Small intestine (tissue), 7 donors: Measurements from ENCODE around the gene AGRN. TPM values are rescaled to one million over a fixed set of nuclear protein-coding genes. Genes with fewer than 3 reads are reported as not detected.
"Not testable (repeated sequence)": the region's sequence is repeated elsewhere in the genome, so short reads cannot be mapped to it uniquely, and the experiment has no call there.

ENCODE experiments used
- DNase-seq, 2 donors: peaks; one replicate each; pipeline versions ENCODE4 v3.0.0 to v3.0.0-alpha.2; 2013
- FAIRE-seq: peaks from 2 replicates; lab custom pipeline; 2012; peaks lifted over from hg19 to GRCh38; lab: Jason Lieb, UNC
- H3K27ac ChIP-seq, 3 donors: one replicate each; pipeline ENCODE4 v1.5.1; 2013; ENCODE audit warnings: low read length in 2 of 3, mild to moderate bottlenecking in 2 of 3, control low read depth in 1 of 3, inconsistent platforms in 1 of 3, low read depth in 1 of 3, moderate library complexity in 1 of 3
- H3K27me3 ChIP-seq, 3 donors: one replicate each; pipeline ENCODE4 v1.6.1; 2013; ENCODE audit warnings: low read length in 3 of 3, inconsistent platforms in 1 of 3; ENCODE audit not compliant: control insufficient read depth in 3 of 3, insufficient read depth in 3 of 3
- H3K36me3 ChIP-seq, 3 donors: one replicate each; pipeline ENCODE4 v1.6.1; 2013; ENCODE audit warnings: low read length in 3 of 3, inconsistent platforms in 1 of 3, low read depth in 1 of 3, mild to moderate bottlenecking in 1 of 3, moderate library complexity in 1 of 3; ENCODE audit not compliant: control insufficient read depth in 3 of 3, insufficient read depth in 2 of 3
- H3K4me1 ChIP-seq, 3 donors: one replicate each; pipeline ENCODE4 v1.6.1; 2013; ENCODE audit warnings: low read length in 2 of 3, inconsistent platforms in 1 of 3, low read depth in 1 of 3, mild to moderate bottlenecking in 1 of 3, moderate library complexity in 1 of 3; ENCODE audit not compliant: control insufficient read depth in 3 of 3, insufficient read depth in 2 of 3
- H3K4me3 ChIP-seq, 3 donors: one replicate each; pipeline ENCODE4 v1.5.1; 2013; ENCODE audit warnings: low read length in 3 of 3, control low read depth in 1 of 3, inconsistent platforms in 1 of 3, low read depth in 1 of 3, mild to moderate bottlenecking in 1 of 3, moderate library complexity in 1 of 3
- H3K9me3 ChIP-seq, 2 donors: one replicate each; pipeline ENCODE4 v1.6.1; 2013; ENCODE audit warnings: low read depth in 1 of 2, low read length in 1 of 2; ENCODE audit not compliant: control insufficient read depth in 2 of 2, insufficient read depth in 1 of 2
- WGBS, 3 donors: extraction: QIAGEN DNeasy Blood & Tissue Kit; methylation state at CpG; one replicate each; pipeline ENCODE4 v1.1.7; 2013; 5-methylcytosine and 5-hydroxymethylcytosine counted together
- polyA plus RNA-seq, 4 donors: library from polyadenylated mRNA; stranded (reverse) in 3 of 4; unstranded in 1 of 4; fragments of 200-250 nt in 3 of 4; fragments of 120-200 nt in 1 of 4; gene quantifications; one replicate each; pipeline versions ENCODE4 v1.2.1 to v1.2.3, GENCODE V29; 2013
- donor health status: healthy with polysubstance abuse.
- donor health status: control.
- donor health status: control.
- donor health status: Bipolar disorder and iron deficiency.
- donor health status: healthy.

Gene AGRN
- polyA plus RNA-seq, 4 donors, result 13.2 to 104 (median 19.9) TPM

DNA sequence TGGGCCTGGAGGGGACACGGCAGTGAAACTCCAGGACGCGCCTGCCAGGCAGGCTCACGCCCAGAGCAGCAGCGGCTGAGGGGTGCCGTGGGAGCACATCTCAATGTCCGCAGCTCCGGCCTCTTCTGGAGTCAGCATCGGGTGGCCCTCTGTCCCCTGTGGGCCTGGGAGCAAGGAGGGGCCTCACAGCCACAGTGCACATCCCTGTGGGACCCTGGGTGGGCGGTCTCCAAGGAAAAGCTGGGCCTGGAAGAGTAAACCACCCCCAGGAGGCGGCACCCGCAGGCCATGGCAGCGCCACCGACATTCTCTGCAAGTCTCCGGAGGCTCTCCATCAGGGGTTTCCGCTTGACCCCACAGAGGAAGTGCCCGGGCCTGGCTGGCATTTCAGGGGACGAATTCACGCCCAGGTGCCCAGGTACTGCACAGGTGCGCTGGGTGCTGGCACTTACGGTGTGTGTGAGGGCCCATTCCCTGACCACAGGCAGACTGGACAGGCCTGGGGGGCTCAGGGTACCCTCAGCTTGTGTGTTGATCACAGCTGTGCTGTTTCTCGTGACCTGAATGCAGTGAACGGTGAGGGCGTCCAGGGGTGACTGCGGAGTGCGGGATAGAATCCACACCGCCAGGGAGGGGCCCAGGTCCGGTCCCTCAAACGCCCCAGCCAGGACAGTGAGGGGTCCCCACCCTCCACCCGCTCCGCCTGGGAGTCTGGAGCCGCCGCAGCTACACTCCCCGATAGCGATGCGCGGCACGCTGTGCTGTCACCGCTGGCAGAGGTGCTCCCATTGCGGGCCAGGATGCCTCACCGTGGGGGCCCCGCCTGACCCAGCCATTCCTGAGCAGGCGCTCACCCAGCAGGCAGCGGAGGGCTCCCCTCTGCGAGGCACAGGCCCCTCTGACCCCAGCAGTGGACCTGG lies 70.8 kb downstream of the AGRN start:
- no peaks in the 10 kb centered on the region for H3K27me3 ChIP-seq
- FAIRE-seq (no peak), DNase-seq (no peak)

GRCh38 chr1:1091344-1092148 lies 71.6 kb downstream of the AGRN start:
- no peaks in the 10 kb centered on the region for H3K9me3 ChIP-seq
- H3K4me3 ChIP-seq, result no peak overlapping the region
- H3K36me3 ChIP-seq, result peaks cover 0 to 24% (median 0%) of the 10 kb centered on the region in 3 donors
- FAIRE-seq (no peak), DNase-seq (no peak)
- no peaks in the 10 kb centered on the region for H3K4me1 ChIP-seq
- WGBS, 3 donors, result 95 to 99% (median 96%) methylated on average over 27 to 28 of the region's 28 CpGs
- no peaks in the 10 kb centered on the region for H3K27me3 ChIP-seq
- no peak overlapping the region for H3K27ac ChIP-seq

More for the DNA sequence above, 70.8 kb downstream of the AGRN start:
- H3K4me1 ChIP-seq, result no peaks in the 10 kb centered on the region
- 95 to 96% (median 95%) methylated on average over 41 to 45 of the region's 45 CpGs for WGBS, 3 donors
- peaks cover 0 to 28% (median 0%) of the 10 kb centered on the region in 3 donors for H3K36me3 ChIP-seq
- H3K4me3 ChIP-seq, result no peak overlapping the region
- no peaks in the 10 kb centered on the region for H3K9me3 ChIP-seq
- no peak overlapping the region for H3K27ac ChIP-seq

- no peaks in the 10 kb centered on the region for H3K27me3 ChIP-seq
- DNase-seq (no peak), FAIRE-seq (no peak)
- H3K27ac ChIP-seq, result no peak overlapping the region
- H3K4me1 ChIP-seq, result no peaks in the 10 kb centered on the region
- H3K36me3 ChIP-seq, result peaks cover 0 to 17% (median 0%) of the 10 kb centered on the region in 3 donors
- no peaks in the 10 kb centered on the region for H3K9me3 ChIP-seq
- 96 to 98% (median 97%) methylated on average over 27 to 28 of the region's 28 CpGs for WGBS, 3 donors
- H3K4me3 ChIP-seq, result no peak overlapping the region
These were observed 72.4 kb downstream of the AGRN start for GRCh38 chr1:1092149-1092855.

GRCh38 chr1:1092894-1093609 lies 73.1 kb downstream of the AGRN start:
- no peak overlapping the region for H3K27ac ChIP-seq
- H3K4me3 ChIP-seq, result no peak overlapping the region
- no peaks in the 10 kb centered on the region for H3K27me3 ChIP-seq
- FAIRE-seq (no peak), DNase-seq (no peak)
- WGBS, 3 donors, result 74 to 85% (median 83%) methylated on average over 14 of the region's 14 CpGs
- H3K36me3 ChIP-seq, result peaks cover 0 to 15% (median 0%) of the 10 kb centered on the region in 3 donors
- no peaks in the 10 kb centered on the region for H3K4me1 ChIP-seq
- H3K9me3 ChIP-seq, result no peaks in the 10 kb centered on the region

GRCh38 chr1:1093610-1093943 lies 73.7 kb downstream of the AGRN start:
- H3K36me3 ChIP-seq, result peaks cover 0 to 15% (median 0%) of the 10 kb centered on the region in 3 donors
- no peak for DNase-seq

DNA sequence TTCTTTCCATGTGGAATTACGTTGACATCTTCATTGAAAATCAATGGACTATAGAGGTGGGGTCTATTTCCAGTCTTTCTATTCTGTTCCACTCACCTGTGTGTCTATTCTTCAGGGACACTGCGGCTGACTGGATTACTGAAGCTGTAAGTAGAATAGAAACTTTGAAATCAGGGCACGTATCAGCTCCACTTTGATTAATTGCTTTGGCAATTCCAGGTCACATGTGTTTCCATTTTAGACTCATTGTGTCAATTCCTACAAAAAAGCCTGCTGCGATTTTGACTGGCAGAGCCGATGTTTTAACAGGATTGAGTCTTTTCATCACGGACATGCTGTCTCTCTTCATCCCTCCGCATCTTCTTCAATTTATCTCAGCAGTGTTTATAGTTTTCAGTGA lies 75.1 kb downstream of the AGRN start:
- Histone ChIP-seq H3K27ac (no peak overlapping the region), H3K36me3 (peaks cover 0 to 15% (median 0%) of the 10 kb centered on the region in 3 donors), H3K4me3 (no peak overlapping the region), H3K27me3 (no peaks in the 10 kb centered on the region), H3K9me3 (peaks cover 0 to 6% of the 10 kb centered on the region in 2 donors), H3K4me1 (no peaks in the 10 kb centered on the region)
- WGBS, 3 donors, result 91 to 97% (median 95%) methylated on average over 7 of the region's 7 CpGs
- DNase-seq (no peak), FAIRE-seq (no peak)

More at GRCh38 chr1:1093610-1093943, 73.7 kb downstream of the AGRN start:
- H3K27ac ChIP-seq, result no peak overlapping the region
- no peak for FAIRE-seq
- no peaks in the 10 kb centered on the region for H3K4me1 ChIP-seq
- no peaks in the 10 kb centered on the region for H3K27me3 ChIP-seq
- H3K9me3 ChIP-seq, result peaks cover 0 to 1% of the 10 kb centered on the region in 2 donors
- H3K4me3 ChIP-seq, result no peak overlapping the region
- 90 to 92% (median 92%) methylated on average over 10 of the region's 10 CpGs for WGBS, 3 donors

DNA sequence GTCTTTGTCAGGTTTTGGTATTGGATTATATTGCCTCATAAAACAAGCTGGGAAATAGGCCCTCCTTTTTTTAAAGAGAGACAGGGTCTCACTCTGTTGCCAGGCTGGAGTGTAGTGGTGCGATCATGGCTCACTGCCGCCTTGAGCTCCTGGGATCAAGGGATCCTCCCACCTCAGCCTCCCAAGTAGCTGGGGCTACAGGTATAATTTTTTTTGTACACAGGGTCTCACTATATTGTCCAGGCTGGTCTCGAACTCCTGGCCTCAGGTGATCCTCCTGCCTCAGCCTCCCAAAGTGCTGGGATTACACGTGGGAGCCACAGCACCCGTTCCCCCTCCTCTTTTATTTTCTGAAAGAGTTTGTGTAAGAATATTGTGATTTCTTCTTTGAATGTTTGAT lies 76.2 kb downstream of the AGRN start:
- H3K4me1 ChIP-seq, H3K4me3 ChIP-seq, H3K36me3 ChIP-seq, DNase-seq, H3K27me3 ChIP-seq, H3K9me3 ChIP-seq, FAIRE-seq, H3K27ac ChIP-seq: not testable (repeated sequence)
- 93 to 96% (median 93%) methylated on average over 5 of the region's 5 CpGs for WGBS, 3 donors
